T-helper 1 cell treated with Interleukin-12 subunit alpha and Interleukin-12 subunit beta and Interleukin-4 antibody, amounts not matched to agents 30 ng/mL and 1 ng/mL, for 36 hours (primary cell): Measurements from ENCODE around the gene HAP1. TPM values are rescaled to one million over a fixed set of nuclear protein-coding genes. Genes with fewer than 3 reads are reported as not detected.

Experiments
- intact Hi-C: fragments of 100-400 bp; cut with micrococcal nuclease; formaldehyde crosslinking; loops from one replicate; pipeline ENCODE4 v1.15.1; 2024
- total RNA-seq: library from RNA; stranded (reverse); gene quantifications from 2 replicates; pipeline ENCODE4 v1.2.3, GENCODE V29; 2022

The HAP1 gene
- total RNA-seq, 1 donor from 2014 or later, result 0.05 TPM

DNA sequence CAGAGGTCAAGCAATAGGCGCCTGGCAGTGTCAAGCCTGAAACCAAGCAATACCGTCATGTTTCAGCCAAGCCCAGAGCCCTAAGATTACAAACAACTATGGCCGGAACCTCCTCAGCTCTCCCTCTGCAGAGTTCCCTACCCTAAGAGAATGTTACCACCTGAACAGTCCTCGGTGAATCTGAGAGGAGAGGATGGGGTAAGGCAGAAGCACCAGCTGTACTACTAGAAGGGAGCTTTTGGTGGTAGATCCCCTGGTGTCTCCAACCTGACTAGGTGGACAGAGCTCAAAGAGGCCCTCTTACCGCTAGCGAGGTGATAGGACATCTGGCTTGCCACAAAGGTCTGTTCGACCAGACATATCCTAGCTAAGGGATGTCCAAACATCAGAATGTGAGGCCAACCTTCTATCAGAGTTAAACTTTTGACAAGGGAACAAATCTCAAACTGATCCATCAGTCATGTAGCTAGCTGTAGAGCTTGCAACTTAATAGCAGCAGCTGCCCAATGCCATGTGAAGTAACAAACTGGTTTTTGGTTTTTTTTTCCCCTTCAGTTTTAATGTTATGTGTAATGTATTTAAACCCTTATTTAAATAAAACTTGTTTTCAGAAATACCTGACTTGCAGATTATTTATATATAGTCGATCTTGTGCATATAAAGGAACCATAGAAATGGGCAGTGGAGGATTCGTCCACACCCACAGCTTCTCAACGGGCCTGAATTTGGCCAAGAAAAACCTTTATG, 43.2 kb downstream of the HAP1 start:
- intact Hi-C loops, result no loop called here

DNA sequence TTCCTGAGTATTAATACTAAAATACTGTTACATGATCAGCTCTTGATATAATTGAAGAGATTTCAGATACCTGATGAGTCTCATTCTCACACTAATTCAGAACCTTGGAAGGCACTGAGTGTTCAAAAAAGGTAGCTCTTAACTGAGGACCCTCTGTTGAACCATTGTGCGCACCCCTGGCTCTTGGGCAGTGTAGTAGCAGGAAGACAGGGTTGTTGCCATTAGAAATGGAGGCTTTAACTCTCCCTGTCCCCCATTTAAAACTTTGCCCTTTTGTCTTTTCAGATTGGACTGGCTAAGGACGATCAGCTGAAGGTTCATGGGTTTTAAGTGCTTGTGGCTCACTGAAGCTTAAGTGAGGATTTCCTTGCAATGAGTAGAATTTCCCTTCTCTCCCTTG, 43.9 kb downstream of the HAP1 start:
- intact Hi-C loops, result no loop called here

DNA sequence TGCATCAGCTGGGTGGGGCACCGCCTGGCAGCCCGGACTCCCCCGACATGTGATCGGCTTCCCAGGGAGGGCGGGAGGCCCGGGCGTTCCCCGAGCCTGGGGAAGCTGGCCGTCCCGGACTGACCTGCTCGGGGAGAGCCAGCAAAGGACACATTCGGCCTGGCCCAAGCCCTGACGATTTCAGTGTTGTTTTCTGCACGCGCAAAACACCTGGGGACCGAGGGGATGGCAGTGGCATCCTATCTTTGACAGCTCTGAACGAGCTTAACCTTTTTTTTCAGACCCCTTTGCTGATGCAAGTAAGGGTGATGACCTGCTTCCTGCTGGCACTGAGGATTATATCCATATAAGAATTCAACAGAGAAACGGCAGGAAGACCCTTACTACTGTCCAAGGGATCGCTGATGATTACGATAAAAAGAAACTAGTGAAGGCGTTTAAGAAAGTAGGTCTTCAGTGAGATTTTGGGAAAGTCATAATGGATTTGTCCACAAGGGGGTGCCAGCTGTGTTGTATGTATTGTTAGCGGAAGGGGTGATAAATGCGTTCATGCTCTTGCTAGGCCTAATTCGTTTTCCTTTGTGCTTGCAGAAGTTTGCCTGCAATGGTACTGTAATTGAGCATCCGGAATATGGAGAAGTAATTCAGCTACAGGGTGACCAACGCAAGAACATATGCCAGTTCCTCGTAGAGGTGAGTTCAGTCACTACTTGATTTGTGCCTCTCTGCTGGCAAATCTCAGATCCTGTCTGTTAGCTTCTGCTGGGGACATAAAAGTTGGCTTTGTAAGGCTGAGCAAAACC, 44.7 kb downstream of the HAP1 start:
- intact Hi-C loops, result loop anchor here (2.0 to 5.0 kb wide), 3 partner anchors 175 to 699 kb away; partner anchors contain the start of genes ACLY, KLHL11 and STAT3

DNA sequence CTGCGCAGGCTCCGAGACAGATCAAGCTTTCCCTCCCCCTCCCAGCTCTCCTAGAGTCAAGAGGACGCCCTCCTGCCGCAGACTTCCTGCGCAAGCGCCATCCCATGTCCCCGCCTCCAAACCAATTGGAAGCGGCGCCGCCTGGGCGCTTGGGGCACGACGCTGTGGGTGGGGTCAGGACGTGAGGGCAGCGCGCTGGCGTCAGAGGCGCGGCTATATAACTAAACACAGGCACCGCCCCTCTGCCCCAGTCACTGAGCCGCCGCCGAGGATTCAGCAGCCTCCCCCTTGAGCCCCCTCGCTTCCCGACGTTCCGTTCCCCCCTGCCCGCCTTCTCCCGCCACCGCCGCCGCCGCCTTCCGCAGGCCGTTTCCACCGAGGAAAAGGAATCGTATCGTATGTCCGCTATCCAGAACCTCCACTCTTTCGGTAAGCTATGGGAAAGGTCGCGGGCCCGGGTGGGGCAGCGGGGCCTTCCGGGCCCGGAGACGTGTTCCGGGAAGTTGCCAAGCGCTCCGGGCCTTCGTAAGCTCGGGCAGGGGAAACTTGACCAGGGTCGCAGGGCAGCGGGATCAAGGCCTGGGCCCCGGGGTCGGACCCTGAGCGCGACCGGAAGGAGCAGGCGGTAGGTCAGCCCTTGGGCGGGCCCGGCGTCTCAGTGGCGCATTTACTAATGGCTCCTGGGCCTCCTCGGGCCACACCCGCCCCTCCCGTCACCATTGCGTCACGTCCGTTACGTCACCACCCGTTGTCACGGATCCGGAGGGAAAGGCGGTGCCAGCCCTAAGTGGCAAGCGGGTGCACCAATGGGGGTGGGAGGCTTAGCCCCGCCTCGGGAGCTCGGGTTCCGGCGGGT, 45.6 kb downstream of the HAP1 start, which contains the start of gene EIF1:
TSS of gene EIF1 (plus strand) at position 245 of the 856 bp plus-strand sequence. CDS start at position 399, 154 bp downstream.
- intact Hi-C loops, result loop anchor here (1.0 to 5.0 kb wide), 6 partner anchors 10 to 1367 kb away; partner anchors contain the start of genes ACLY, KLHL11 and STAT3

DNA sequence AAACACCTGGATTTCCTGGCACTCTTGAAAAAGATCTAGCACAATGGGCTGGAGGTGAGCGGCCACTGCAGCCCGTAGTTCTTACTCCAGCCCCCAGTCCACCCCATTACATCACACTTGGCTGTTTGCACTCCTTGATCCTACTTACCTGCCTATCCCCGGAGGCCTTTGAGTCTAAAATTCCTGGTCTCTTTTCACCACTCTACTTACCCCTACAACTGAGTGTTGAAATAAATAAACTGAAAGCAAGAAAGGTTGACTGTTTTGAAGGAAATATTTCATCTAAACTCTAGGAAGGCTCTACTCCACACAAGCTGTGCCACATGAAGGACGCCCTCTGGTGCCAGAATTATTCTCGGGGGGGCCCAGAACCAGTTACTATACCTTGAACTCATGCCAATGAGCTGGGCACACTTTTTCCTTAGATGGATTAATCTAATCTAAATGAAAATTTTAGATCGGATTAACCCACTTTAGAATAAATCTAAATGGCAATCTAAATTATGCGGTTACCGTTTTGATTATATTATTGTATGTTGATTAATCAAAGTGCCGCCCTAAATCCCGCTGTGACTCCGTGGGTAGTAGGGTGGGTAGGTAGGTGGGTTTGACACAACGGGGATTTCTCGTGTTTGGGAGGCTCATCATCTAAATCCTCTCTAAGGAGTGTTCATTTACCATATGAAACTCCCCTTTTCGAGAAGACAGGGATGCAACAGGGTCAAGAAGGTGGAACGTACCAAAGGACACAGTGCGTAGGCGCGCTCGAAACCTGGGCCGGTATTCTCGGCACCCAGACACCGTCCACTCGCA, 46.4 kb downstream of the HAP1 start:
- intact Hi-C loops, result loop anchor here (1.0 to 5.0 kb wide), 6 partner anchors 9 to 1366 kb away; partner anchors contain the start of genes ACLY, KLHL11 and STAT3

DNA sequence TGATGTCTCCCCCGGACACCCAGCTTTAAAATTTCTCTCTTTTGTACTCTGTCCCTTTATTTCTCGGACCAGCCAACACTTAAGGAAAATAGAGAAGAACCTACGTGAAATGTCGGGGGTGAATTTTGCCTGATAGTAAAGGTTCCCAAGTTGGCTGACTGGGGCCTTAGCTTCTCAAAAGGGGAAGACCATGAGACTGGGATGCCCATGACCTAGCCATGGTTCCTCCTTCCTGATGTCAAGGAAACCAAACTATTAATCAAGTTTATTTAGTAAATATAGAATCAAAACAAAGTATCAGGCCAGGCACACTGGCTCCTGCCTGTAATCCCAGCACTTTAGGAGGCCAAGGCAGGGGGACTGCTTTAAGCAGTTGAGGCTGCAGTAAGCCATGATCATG, 48.2 kb downstream of the HAP1 start:
- intact Hi-C loops, result loop anchor here (5.0 kb wide), 1 partner anchor 231 kb away; the partner anchor contains the start of gene ACLY

DNA sequence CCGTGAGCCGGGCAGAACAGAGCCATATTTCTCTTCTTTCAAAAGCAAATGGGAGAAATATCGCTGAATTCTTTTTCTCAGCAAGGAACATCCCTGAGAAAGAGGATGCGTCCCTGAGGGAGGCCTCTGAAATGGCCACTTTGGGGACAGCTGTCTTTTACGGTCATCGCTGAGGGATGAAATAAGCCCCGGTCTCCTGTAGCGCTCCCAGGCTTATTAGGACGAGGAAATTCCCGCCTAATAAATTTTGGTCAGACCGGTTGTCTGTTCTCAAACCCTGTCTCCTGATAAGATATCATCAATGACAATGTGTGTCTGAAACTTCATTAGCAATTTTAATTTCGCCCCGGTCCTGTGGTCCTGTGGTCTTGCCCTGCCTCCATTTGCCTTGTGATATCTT, 48.7 kb downstream of the HAP1 start:
- intact Hi-C loops, result loop anchor here (5.0 kb wide), 1 partner anchor 232 kb away; the partner anchor contains the start of gene ACLY

DNA sequence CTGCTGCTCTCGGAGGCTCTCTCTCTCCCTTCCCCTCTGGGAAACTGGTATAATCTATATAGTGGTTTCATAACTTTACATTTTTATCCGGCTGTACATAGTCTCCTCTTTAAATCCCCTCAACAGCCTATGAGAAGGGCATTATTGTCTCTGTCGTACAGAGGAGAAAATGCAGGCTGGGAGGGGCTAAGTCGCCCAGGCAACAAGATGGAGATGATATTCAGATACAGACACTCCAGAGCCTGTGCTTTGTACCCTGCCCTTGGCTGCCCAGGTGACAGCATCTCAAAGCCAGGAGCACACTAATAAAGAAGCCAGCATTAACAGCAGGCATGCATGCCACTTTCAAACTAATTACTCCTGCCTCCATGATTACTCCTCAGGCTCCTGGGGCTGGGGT, 50.4 kb downstream of the HAP1 start:
- intact Hi-C loops, result no loop called here

DNA sequence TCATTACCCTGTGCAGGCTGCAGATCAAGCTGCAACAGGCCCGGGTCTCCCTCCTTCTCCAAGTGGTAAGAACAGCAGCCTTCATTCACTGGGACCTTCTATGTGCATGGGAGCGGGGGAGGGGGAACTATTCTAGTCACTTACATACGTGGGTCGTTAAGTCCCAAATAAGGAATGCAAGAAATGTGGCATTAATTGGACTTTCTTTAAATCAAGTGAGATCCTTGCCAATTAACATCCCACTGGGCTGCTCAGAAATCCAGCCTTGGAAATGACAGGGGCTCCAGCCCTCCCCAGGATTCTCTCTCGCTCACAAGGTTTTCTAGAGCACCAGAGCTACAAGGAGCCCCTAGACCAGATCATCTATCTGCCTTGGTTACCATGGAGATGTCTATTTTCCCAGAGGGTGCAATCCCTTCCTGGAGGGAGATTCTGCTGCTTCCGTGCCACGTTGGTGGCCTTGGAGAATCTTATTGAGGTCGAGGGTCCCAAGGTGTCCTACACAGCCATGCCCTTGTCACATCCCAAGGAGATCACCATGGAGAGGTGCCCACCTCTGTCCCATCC, 50.9 kb downstream of the HAP1 start:
- intact Hi-C loops, result no loop called here

DNA sequence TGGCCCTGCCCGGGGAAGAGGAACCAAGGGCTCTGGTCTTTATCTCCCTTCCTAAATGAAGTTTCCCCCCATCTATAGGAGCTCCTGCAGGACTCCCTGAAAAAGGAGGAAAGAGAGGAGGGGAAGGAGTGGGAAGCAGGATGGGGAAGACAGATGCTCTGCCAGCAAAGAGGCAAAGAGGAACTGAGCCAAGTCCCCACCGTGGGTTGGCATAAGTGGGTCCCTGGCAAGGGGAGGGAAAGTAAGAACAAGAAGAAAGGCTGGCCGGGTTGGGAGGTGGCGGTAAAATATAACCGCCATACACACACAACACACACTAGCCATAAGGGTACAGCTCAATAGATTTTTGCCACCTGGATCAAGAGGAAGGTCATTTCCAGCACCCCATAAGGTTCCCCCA, 51.8 kb downstream of the HAP1 start:
- intact Hi-C loops, result no loop called here

DNA sequence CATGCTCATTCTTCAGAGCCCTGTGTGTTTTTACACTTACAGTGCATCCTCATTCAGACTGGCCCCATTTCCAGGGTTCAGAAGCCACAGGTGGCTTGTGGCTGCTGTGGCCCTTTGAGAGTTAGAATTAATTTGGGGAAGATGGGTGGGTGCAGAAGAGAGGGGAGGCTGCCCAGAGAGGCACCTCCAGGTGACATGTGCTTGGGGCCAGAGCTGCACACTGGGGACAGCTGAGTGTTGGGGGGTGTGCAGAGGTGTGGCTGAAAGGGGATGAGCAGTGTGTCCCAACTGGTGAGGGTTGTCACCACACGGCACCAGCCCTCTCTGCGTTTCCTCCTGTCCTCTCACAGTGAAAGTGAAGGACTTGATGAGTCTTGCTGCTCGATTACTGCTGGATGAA, 52.7 kb downstream of the HAP1 start:
- intact Hi-C loops, result no loop called here

DNA sequence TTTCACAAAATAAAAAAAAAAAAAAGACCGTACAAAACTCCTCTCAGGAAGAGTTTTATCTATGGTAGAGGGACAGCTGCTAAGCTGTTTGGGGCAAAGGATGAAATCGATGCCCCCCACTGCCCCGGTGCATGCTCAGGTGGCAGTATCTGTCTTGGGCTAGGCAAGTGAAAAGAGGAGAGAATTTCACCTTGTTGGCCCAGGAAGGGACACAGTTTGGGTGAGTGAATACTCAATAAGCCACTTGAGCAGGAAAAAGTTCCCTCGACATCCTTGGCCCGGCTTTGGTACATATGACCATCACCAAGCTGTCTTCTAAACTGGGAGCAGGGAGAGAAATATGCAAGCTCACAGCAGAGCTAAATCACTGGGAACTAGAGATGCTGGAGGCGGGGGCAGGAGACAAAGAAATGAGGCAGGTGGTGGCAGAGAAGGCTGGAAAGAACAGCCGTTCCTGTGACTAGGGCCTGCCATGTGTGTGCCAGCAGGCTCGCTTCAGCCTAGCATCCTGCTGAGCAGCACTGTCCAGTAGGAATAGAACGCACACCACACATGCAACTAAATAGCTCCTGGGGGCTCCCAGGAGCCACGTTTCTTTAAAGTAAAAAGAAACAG, 53.9 kb downstream of the HAP1 start:
- intact Hi-C loops, result no loop called here

DNA sequence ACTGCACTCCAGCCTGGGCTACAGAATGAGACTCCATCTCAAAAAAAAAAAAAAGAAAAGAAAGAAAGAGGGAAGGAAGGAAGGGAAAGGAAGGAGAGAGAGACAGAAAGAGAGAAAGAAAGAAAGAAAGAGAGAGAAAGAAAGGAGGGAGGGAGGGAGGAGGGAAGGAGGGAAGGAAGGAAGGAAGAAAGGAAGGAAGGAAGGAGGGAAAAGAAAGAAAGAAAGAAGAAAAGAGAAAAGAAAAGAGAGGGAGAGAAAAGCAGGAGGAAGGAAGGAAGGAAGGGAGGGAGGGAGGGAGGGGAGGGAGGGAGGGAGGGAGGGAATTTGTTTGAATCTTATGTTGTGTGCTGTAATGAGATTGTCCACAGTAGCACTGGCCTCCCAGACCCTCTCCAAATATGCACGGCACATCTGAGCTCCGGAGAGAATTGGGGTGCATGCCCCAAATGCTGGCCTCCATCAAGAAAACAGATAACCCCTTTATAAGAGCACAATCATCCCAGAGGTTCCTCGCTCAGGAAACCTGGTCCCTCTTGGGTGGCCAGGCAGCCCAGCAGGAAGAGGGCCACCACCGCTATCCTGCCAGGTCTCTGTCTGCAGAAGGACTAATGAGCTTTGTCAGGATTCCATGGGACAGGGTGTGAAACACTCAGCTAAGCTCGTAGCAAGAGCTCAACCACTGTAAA, 54.6 kb downstream of the HAP1 start:
- intact Hi-C loops, result loop anchor here (1.0 to 5.0 kb wide), 4 partner anchors 8 to 1583 kb away; partner anchors contain the start of genes DHX58 and EIF1

DNA sequence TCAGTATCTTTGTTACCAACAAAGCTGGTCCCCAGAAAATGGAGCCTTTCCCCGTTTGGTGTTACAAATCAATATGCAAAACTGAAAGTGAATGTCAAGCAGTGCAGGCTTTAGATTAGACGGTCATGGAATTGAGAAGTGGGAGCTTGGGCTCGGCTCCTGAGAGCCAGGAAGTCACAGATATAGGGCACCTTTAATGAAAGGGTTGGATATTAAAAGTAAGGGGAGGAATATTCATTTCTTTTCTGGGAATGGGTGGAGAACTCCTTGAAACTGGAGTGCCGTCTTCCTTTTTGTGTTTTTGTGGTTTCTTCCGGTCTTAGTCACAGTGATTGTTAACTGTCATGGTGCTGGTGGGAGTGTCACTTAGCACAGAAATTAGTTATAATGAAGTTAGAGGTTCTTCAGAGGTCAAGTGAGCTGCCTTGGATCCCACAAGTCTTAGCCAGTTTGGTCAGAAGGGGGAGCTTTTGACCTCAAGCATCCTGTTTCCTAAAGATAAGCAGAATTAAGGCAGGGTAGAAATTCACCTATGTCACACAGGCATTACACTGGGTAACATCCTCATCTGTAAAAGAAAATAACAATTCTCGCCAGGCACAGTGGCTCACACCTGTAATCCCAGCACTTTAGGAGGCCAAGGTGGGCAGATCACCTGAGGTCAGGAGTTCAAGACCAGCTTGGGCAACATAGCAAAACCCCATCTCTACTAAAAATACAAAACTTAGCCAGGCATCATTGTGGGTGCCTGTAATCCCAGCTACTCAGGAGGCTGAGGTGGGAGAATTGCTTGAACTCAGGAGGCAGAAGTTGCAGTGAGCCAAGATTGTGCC, 55.3 kb downstream of the HAP1 start:
- intact Hi-C loops, result loop anchor here (1.0 to 5.0 kb wide), 4 partner anchors 9 to 1582 kb away; partner anchors contain the start of genes DHX58 and EIF1

DNA sequence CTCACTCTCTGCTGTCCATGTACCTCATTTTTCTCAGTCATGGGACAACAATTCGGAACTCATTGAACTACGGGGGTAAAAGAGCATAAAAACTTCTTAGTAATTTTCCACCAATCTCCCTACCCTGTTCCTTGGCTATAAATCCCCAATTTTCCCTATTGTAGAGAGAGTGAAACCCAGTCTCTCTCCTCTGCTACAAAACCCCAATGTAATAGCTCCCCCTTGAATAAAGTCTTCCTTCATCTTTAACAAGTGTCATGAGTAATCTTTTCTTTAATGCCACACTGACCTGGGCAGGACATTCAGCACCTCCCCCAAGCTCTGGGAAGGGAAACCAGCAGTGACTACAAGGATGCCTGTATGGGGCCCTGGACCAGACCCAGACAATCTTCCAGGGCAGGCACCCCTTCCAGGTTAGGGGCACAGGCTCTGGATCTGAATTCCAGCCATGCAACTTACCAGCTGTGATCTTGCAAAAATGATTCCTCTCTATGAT, 56.0 kb downstream of the HAP1 start:
- intact Hi-C loops, result loop anchor here (2.0 to 5.0 kb wide), 2 partner anchors 434 to 1581 kb away; partner anchors contain the start of gene DHX58

DNA sequence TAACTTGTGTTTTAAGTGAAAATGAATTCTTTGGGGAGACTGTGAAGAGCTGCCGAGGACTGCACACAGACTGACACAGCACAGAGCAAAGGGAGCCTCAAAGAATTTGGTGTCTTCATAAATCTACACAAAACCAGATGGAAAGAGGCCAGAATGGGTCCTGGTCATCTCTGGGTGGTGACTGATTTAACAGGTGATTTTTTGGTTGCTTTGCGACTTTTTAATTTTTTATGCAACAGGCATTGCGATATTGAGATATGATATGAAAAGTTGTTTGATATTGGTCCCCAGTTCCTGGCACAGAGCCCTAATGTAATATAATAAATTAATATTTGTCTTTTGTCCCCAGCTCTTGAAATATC, 58.4 kb downstream of the HAP1 start:
- intact Hi-C loops, result loop anchor here (5.0 kb wide), 1 partner anchor 1579 kb away; no protein-coding TSS in a partner anchor
